GM18951 (cell line): Measurements from ENCODE around the gene TRABD.

Experiments used
- POLR2A ChIP-seq: IDR thresholded peaks from 4 replicates; pipeline ENCODE4 v1.6.1; 2011; ENCODE audit warnings: mild to moderate bottlenecking; ENCODE audit not compliant: insufficient read length, insufficient read depth; ENCODE audit errors: extremely low read depth
- in situ Hi-C: fragments of 300-500 bp; cut with MboI; formaldehyde crosslinking; loops from one replicate; pipeline ENCODE4 v1.12.0; 2022; ENCODE audit warnings: low sequenced_read_pairs, mixed read lengths, inconsistent platforms; ENCODE audit not compliant: unreplicated experiment

Gene TRABD

DNA sequence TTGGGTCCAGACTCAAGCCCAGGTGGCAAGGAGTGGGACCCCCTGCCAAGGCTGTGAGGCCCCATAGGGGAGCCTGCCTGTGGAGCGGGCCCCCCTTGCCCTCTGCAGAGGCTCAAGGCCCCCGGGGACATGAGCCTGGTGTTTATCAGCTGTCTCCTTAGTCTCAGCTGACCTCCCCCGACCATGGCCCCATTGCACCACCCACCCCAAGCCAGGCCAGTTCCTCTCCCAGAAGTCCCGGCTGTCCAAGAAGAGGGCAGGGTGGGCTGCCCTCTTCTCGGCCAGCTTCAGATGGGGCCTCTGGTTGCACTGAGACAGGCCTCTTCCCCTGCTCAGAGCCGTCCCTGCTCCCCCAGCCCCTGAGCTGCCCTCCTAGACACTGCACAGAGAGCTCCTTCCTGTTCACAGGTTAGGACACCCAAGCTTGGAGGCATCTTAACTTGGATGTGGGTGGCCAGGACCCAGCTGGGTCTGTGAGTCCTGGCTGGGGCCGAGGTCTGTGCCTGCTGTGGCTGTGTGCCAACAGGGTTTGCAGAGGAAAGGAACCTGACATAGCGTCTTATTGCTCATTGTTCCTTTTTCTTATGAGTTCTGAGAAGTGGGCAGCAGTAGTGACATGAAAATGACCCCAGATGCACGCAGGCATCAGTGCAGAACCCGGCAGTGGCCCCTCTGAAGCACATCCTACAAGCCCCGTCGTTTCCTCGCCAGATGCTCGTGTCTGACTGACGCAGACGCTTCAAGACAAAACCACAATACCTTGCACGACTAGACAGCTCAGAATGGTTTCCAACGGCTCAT lies 5.4 kb downstream of the TRABD start:
- no peak for TF ChIP-seq POLR2A
- in situ Hi-C loops: no loop called here

DNA sequence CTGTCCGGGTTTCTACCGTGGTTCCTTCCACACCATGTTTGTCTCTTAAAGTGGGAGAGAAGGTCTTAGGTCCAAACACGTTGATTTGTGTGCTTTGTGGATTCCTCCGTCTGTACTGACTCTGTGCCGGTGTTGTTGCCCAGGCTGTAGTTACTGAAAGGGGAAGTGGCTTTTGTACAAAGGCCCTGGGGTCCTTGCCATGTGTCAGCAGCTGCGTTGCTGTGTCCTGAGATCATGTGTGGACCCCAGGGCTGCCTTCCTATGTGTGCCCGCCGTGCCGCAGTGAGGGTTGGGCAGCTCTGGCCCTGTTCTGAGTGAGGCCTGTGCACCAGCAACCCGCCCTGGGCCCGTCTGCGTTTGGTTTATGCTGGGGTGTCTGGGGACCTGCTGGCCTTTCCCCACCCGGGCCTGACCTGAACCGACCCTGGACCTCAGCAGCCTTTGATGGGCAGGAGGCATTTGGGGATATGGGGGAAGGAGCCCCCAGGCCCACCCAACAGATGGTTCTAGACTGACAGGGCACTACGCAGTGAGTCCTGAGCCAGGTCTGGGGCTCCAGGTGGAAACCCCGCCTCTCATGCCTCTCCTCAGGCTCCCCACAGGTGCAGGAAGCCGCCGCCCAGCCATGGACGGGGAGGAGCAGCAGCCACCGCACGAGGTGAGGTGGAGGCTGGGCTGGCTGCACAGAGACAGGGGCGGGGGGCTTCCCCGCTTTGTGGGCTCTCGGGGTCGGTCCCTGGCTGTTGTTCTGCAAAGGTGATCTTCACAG lies 6.9 kb downstream of the TRABD start:
- no peak for TF ChIP-seq POLR2A
- in situ Hi-C loops: no loop called here

DNA sequence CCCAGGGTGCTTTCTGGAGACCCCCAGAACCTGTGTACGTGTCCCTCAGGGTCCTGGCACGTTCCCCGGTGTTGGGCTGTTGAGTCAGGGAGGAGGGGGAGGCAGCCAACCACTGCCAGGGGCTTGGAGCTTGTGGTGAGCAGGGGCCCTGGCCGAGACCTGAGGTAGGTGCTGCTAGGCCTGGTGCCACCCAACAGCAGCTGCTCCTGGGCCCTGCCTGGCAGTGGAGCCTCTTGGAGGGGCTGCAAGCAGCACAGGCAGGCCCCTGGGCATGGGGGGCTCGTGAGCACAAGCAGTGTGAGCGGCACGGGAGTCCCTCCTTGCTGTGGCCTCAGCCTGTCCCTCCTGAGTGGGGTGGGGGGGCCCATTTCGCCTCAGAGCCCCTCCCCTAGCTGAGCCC lies 7.9 kb downstream of the TRABD start:
- in situ Hi-C loops: no loop called here
- TF ChIP-seq POLR2A: no peak

- in situ Hi-C loops: no loop called here
Observed at GRCh38 chr22:50194037-50194805, 8.5 kb downstream of the TRABD start.

DNA sequence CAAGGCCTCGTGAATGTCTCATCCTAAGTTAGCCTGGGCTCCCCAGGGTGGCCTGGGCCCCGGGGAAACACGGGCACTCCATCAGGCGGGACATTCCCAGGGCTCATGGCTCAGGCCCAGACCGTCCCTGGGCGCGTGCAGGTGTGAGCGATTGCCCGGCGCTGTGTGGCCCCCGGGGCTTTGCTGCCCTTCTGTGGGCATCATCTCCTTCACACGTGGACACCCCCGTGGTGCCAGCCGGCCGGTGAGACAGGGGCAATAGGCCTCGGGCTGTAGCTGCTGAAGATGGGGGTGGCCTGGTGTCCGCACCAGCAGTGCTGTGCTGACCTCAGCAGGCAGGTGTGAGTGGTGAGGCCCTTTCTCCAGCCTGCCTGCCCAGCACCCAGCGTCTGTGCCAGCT lies 10.5 kb downstream of the TRABD start:
- no peak for TF ChIP-seq POLR2A
- in situ Hi-C loops: no loop called here

More at GRCh38 chr22:50194037-50194805, 8.5 kb downstream of the TRABD start:
- peak; percentile 7 for TF ChIP-seq POLR2A

GRCh38 chr22:50197000-50197800 lies 11.5 kb downstream of the TRABD start:
- in situ Hi-C loops: no loop called here
- no peak for TF ChIP-seq POLR2A

GRCh38 chr22:50197856-50198623 lies 12.3 kb downstream of the TRABD start:
- in situ Hi-C loops: no loop called here

DNA sequence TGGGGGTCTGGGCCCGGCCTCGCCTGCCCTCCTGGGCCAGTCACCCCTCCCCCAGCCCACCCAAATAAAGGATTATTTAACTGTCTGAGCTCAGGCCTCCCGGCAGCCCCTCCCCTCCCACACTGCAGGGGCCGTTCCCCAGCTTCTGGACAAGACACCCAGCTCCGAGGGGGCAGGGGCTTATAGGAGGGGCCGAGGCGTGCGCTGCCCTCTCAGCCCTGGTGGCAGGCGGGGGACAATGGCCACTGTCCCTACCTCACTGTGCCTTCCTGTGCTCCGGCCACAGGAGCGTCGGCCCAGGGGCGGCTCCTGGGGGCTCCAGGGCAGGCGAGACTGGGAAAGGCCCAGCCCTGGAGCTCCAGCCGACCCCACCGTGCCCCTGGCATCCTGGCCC lies 12.9 kb downstream of the TRABD start:
- TF ChIP-seq POLR2A: no peak
- in situ Hi-C loops: no loop called here

More at GRCh38 chr22:50197856-50198623, 12.3 kb downstream of the TRABD start:
- no peak for TF ChIP-seq POLR2A

DNA sequence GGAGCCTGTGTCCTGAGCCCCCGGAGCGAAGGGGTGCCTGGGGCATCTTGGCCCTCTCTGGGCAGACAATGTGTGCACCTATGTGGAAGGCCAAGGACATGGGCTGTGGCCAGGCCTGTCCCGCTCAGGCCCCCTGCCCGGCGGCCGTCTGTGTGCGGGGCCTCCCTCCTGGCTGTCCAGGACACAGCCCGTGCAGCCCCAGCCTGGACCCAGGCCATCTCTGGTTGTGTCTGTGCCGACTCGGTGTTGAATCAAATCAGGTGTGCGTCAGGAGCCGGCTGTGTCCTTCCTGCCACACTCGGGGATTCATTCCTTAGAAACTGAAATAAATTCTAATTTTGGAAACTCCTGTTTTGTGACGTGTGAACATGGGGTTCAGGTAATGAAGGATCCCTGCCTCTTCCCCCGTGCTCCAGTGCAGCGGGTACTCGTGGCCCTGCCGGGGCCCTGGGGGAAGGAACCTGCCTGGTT lies 13.6 kb downstream of the TRABD start:
- in situ Hi-C loops: no loop called here

DNA sequence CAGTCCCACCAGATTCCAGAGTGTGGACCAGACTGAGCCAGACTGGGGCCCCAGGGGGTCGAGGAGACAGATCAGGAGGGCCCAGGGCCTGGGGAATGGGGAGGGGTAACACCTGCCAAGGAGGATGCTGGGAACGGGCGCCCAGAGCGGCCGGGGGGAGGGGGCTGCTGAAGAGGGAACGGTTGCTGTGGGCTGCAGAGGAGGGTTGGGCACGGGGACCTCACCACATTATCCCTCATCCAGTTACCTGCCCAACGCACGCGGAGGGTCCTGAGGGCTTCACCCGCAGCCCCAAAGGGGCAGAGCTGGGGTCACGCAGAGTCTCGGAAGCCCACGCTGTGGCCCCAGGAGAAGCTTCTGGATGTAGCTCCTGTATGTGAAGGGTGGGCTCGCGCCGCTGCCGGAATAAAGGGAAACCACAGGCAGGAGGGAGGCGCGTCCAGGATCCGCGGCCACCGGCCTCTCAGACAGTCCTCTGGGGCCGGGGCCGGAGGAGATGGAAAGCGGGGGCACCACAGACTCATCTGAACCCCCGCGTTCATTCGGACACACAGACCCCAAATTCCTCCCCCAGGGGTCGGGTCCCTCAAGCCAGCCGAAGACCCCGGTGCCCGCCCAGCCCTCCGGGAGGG lies 14.2 kb downstream of the TRABD start:
- in situ Hi-C loops: loop anchor here (25.0 kb wide), 2 partner anchors 263 to 438 kb away; no protein-coding TSS in a partner anchor
- TF ChIP-seq POLR2A: no peak

More for the DNA sequence above, 13.6 kb downstream of the TRABD start:
- TF ChIP-seq POLR2A: no peak
